OCI-LY3 (cell line): ENCODE measurements around the gene IL18R1.

ENCODE experiments used
- H2AFZ ChIP-seq: fragments of 200-600, 300-600 bp; shearing (Covaris generic); 2 replicates; pipeline ENCODE4 v1.6.0; 2014; ENCODE audit warnings: antibody characterized with exemption, low read depth, low read length
- H3K27ac ChIP-seq: fragments of 200-600, 300-600 bp; sonication (generic); 2 replicates; pipeline ENCODE4 v1.5.1; 2014; ENCODE audit warnings: mild to moderate bottlenecking, low read length, moderate library complexity, mixed read lengths
- H3K27me3 ChIP-seq: fragments of 200-600, 300-600 bp; sonication (generic); 2 replicates; pipeline ENCODE4 v1.6.1; 2014; ENCODE audit warnings: low read depth, low read length, mixed read lengths
- H3K36me3 ChIP-seq: fragments of 200-600, 300-600 bp; sonication (generic); replicated peaks from 2 replicates; pipeline ENCODE3; 2014; ENCODE audit warnings: low read depth, low read length, mixed read lengths
- H3K4me1 ChIP-seq: fragments of 300-600, 200-600 bp; sonication (generic); 2 replicates; pipeline ENCODE4 v1.6.1; 2014; ENCODE audit warnings: low read length, mixed read lengths
- H3K4me2 ChIP-seq: fragments of 200-600, 300-600 bp; sonication (generic); 2 replicates; pipeline ENCODE4 v1.6.1; 2014; ENCODE audit warnings: low read length, mixed read lengths
- H3K4me3 ChIP-seq: fragments of 300-600, 200-600 bp; sonication (generic); 2 replicates; pipeline ENCODE4 v1.5.1; 2014; ENCODE audit warnings: antibody characterized with exemption, mild to moderate bottlenecking, low read length, moderate library complexity
- H3K79me2 ChIP-seq: fragments of 300-600, 200-600 bp; shearing (Covaris generic); 2 replicates; pipeline ENCODE4 v1.6.1; 2014; ENCODE audit warnings: mild to moderate bottlenecking, low read length, mixed read lengths
- H3K9ac ChIP-seq: fragments of 300-600, 200-600 bp; shearing (Covaris generic); 2 replicates; pipeline ENCODE4 v1.6.0; 2014; ENCODE audit warnings: mild to moderate bottlenecking, low read length, moderate library complexity
- H3K9me3 ChIP-seq: fragments of 200-600, 300-600 bp; shearing (Covaris generic); 2 replicates; pipeline ENCODE4 v1.6.1; 2014; ENCODE audit warnings: low read length, mixed read lengths; ENCODE audit not compliant: insufficient read depth
- H4K20me1 ChIP-seq: fragments of 200-600, 300-600 bp; sonication (generic); 2 replicates; pipeline ENCODE4 v1.6.1; 2016; ENCODE audit warnings: low read length, mixed read lengths; ENCODE audit not compliant: insufficient read depth
- EZH2phosphoT487 ChIP-seq: fragments of 200-600 bp; shearing (Covaris generic); IDR thresholded peaks from 2 replicates; pipeline ENCODE4 v1.6.1; 2018; ENCODE audit warnings: antibody characterized with exemption, mixed run types, low read depth
- TF ChIP-seq, protein P1 (sequence below): fragments of 200-600, 300-600 bp; sonication (generic); IDR thresholded peaks from 2 replicates; pipeline ENCODE4 v1.5.1; 2014; ENCODE audit warnings: antibody characterized with exemption, low read length, low read depth

The IL18R1 gene

GRCh38 chr2:102334486-102334885 lies 21.1 kb upstream of the IL18R1 start:
- Histone ChIP-seq H3K4me2 (no peak overlapping the region), H3K9ac (no peak overlapping the region), H3K4me1 (no peaks in the 10 kb centered on the region), H4K20me1 (no peaks in the 10 kb centered on the region), H3K27ac (no peak overlapping the region), H3K79me2 (no peaks in the 10 kb centered on the region), H3K36me3 (no peaks in the 10 kb centered on the region), H3K27me3 (no peaks in the 10 kb centered on the region), H3K9me3 (no peaks in the 10 kb centered on the region), H3K4me3 (no peak overlapping the region), H2AFZ (no peak overlapping the region)
- TF ChIP-seq EZH2phosphoT487 = no peak
- TF ChIP-seq, protein P1, sequence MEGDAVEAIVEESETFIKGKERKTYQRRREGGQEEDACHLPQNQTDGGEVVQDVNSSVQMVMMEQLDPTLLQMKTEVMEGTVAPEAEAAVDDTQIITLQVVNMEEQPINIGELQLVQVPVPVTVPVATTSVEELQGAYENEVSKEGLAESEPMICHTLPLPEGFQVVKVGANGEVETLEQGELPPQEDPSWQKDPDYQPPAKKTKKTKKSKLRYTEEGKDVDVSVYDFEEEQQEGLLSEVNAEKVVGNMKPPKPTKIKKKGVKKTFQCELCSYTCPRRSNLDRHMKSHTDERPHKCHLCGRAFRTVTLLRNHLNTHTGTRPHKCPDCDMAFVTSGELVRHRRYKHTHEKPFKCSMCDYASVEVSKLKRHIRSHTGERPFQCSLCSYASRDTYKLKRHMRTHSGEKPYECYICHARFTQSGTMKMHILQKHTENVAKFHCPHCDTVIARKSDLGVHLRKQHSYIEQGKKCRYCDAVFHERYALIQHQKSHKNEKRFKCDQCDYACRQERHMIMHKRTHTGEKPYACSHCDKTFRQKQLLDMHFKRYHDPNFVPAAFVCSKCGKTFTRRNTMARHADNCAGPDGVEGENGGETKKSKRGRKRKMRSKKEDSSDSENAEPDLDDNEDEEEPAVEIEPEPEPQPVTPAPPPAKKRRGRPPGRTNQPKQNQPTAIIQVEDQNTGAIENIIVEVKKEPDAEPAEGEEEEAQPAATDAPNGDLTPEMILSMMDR = no peak

DNA sequence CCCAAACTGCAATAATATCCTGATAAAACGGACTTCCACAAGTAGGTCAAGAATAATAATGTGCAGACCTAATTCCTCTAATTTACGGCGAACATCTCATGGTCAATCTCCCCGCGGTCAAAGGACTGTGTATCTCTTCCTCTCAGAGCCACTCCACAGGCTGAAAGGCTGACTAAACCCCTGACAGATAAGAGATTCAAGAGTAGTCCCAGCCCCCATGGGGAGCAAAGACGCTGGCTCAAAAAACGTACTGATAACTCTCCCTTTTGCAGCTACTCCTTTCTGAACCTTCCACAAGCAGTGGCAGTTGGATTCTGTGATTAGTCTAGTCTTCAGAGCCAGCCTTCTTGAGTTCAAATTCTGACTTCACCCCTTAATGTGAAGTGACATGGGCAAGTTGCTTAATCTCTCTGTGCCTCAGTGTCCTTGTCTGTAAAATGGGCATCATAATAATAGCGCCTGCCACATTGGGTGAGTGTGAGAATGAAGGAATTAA lies 19.7 kb upstream of the IL18R1 start:
- Histone ChIP-seq H3K79me2 (no peaks in the 10 kb centered on the region), H3K4me2 (no peak overlapping the region)

GRCh38 chr2:102336502-102336945 lies 19.1 kb upstream of the IL18R1 start:
- Histone ChIP-seq H3K27me3 (no peaks in the 10 kb centered on the region), H3K4me2 (no peak overlapping the region), H3K9ac (no peak overlapping the region), H3K27ac (no peak overlapping the region), H3K36me3 (no peaks in the 10 kb centered on the region), H2AFZ (no peak overlapping the region), H3K9me3 (no peaks in the 10 kb centered on the region), H3K4me3 (no peak overlapping the region), H3K79me2 (no peaks in the 10 kb centered on the region), H4K20me1 (no peaks in the 10 kb centered on the region), H3K4me1 (no peaks in the 10 kb centered on the region)
- TF ChIP-seq, protein P1 = no peak
- no peak for TF ChIP-seq EZH2phosphoT487

More for the DNA sequence above, 19.7 kb upstream of the IL18R1 start:
- no peak for TF ChIP-seq EZH2phosphoT487
- TF ChIP-seq, protein P1 = no peak
- Histone ChIP-seq H4K20me1 (no peaks in the 10 kb centered on the region), H3K9ac (no peak overlapping the region), H3K27ac (no peak overlapping the region), H3K27me3 (no peaks in the 10 kb centered on the region), H3K4me3 (no peak overlapping the region), H3K36me3 (no peaks in the 10 kb centered on the region), H2AFZ (no peak overlapping the region), H3K4me1 (no peaks in the 10 kb centered on the region), H3K9me3 (no peaks in the 10 kb centered on the region)

GRCh38 chr2:102337012-102337411 lies 18.6 kb upstream of the IL18R1 start:
- H3K27me3 ChIP-seq = no peaks in the 10 kb centered on the region
- no peaks in the 10 kb centered on the region for H3K4me1 ChIP-seq
- no peak overlapping the region for H2AFZ ChIP-seq
- H3K79me2 ChIP-seq = no peaks in the 10 kb centered on the region
- H3K27ac ChIP-seq = no peak overlapping the region
- H3K4me2 ChIP-seq = no peak overlapping the region
- H3K9ac ChIP-seq = no peak overlapping the region
- no peak overlapping the region for H3K4me3 ChIP-seq
- H4K20me1 ChIP-seq = no peaks in the 10 kb centered on the region
- no peaks in the 10 kb centered on the region for H3K9me3 ChIP-seq
- TF ChIP-seq, protein P1 = no peak
- TF ChIP-seq EZH2phosphoT487 = no peak
- H3K36me3 ChIP-seq = no peaks in the 10 kb centered on the region
